Fibroblast of the conjunctiva (primary cell): ENCODE data around the gene NFATC3.
"Not testable (repeated sequence)": the region's sequence is repeated elsewhere in the genome, so short reads cannot be mapped to it uniquely, and the experiment has no call there.

Experiments used
- DNase-seq: peaks from one replicate; pipeline ENCODE4 v3.0.0-alpha.2; 2010; ENCODE audit warnings: low read depth

NFATC3 gene

DNA sequence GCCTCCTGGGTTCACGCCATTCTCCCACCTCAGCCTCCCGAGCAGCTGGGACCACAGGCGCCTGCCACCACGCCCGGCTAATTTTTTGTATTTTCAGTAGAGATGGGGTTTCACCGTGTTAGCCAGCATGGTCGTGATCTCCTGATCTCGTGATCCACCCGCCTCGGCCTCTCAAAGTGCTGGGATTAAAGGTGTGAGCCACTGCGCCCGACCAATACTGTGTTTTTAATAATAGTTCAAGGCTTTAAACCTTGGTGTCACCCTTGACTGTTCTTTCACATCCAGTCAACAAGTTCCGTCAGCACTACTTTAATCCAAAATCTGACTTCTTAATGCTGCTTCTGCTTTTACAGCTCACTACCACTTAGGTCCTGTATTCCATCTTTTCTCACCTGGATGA is 33.8 kb downstream of the NFATC3 start:
- DNase-seq, result not testable (repeated sequence)

DNA sequence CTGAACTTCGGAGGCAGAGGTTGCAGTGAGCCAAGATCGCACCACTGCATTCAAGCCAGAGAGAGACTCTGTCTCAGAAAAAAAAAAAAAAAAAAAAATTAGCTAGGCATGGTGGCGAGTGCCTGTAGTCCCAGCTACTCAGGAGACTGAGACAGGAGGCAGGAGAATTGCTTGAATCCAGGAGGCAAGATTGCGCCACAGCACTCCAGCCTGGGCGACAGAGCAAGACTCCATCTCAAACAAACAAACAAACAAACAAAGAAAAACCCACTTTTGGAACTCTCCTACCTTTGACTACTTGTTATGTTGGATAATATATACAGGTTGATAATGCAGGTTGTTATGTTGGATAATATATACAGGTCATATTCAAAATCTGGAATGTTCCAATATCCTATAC is 35.3 kb downstream of the NFATC3 start:
- not testable (repeated sequence) for DNase-seq

DNA sequence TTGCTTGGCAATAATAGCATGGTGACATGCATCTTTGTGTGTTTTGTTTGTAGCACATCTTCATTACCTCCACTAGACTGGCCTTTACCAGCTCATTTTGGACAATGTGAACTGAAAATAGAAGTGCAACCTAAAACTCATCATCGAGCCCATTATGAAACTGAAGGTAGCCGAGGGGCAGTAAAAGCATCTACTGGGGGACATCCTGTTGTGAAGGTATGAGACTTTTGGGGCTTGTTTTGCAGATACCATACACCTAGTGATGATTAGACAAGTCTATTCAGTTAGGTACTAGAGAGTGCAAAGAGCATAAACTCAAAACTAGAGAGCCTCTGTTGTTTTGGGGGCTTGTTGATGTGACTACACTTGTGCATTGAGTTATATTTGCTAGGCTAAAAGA is 41.2 kb downstream of the NFATC3 start:
- DNase-seq, result no peak

DNA sequence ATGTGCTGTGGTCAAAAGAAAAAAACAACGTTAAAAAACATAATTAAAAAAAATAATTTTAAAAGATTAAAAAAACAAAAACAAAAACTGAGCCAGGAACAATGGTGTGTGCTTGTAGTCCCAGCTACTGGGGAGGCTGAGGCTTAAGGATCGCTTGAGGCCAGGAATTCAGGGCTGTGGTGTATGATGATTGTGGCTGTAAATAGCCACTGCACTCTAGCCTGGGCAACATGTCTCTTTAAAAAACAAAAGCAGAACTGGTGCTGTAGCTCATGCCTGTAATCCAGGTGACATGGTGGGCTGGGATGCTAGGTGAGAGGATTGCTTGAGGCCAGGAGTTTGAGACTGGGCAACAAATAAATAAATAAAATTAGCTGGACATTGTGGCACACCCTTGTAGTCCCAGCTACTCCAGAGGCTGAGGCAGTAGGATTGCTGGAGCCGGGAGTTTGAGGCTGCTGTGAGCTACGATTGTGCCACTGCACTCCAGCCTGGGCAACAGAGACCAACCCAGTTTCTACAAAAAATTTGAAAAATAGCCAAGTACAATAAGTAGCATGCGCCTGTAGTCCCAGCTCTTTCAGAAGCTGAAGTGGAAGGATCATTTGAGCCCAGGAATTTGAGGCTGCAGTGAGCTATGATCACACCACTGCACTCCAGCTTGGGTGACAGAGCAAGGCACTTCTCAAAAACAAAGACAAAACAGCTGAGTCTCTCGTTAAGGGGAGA is 43.6 kb downstream of the NFATC3 start:
- DNase-seq, result no peak

DNA sequence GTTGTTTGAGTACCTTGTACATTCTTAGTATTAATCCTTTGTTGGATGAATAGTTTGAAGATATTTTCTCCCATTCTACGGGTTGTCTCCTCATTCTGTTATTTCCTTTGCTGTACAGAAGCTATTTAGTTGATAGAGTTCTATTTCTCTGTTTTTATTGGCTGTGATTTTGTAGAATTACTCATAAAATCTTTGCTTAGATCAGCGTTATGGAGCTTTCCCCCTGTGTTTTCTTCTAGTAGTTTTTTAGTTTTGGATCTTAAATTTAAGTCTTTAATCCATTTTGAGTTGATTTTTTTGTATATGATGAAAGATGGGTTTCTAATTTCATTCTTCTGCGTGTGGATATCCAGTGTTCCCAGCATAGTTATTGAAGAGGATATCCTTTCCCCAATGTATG is 45.4 kb downstream of the NFATC3 start:
- DNase-seq, result no peak

DNA sequence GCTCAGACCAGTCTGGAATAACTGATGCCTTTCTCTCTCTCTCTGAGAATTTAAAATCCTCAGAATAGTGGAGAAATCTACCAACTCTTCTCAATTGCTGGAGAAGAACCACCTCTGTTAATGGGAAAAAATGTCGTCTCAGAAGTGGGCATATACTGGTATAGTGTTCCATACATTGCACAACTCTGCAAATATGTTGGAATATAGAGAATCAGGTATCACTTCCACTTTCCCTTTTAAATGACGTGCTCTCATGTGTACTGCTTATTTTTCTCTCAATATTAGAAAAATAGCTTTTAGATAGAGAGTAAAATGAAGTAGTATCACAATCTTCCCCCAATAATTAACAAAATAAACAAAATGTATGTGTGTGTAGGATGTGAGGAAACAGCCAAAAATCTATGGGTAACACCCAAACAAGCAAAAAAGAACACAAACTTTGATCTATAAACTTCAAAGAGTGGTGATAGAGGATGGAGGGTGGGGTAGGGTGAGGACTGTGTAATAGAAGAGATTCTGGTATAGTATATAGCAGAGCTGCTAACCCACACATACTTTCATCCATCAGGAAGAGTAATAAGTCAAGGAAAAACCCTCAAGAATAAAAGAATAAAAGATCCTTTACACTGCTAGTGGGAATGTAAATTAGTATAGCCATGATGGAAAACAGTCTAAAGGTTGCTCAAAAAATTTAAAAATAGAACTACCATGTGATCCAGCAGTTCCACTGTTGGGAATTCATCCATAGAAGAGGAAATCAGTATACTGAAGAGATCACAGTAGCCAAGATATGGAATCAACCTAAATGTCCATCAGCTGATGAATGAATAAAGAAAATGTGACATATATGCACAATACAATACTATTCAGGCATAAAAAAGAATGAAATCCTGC is 46.9 kb downstream of the NFATC3 start:
- DNase-seq, result no peak

DNA sequence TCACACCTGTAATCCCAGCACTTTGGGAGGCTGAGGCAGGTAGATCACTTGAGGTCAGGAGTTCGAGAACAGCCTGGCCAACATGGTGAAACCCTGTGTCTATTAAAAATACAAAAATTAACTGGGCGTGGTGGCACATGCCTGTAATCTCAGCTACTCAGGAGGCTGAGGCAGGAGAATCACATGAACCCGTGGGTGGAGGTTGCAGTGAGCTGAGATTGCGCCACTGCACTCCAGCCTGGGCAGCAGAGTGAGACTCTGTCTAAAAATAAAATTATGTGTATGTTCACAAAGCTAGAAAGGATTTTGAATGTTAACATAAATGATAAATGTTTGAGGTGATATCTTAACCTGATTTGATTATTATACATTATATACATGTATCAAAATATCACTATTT is 47.8 kb downstream of the NFATC3 start:
- not testable (repeated sequence) for DNase-seq

DNA sequence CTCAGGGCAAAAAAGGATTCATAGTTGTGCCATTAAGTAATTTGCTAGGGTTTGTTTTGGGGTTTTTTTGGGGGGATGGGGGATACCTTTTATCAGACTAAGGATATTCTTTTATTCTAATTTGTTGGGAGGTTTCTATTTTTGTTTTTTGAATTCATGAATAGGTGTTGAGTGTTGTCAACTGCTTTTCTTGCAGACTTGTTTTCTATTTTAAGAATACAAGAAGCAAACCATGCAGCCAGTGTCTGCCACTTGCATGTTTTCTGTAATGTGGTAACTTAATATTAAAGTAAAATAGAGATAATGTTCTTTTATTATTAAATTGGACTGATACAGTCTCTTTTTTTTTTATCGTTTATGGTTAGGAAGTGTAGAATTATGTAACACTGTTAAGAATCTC is 49.5 kb downstream of the NFATC3 start:
- no peak for DNase-seq

DNA sequence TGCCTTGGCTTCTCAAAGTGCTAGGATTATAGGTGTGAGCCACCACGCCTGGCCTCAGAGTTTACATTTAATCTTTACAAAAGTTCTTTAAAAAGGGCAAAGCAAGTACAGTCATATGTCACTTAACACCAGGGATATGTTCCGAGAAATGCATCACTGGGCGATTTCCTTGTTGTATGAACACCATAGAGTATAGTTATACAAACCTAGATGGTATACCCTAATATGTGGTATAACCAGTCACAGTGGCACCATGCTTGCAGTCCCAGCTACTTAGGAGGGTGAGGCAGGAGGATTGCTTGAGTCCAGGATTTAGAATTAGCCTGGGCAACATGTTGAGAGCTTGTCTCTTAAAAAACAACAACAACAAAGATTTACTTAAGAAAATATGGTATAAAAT is 51.3 kb downstream of the NFATC3 start:
- DNase-seq, result no peak

DNA sequence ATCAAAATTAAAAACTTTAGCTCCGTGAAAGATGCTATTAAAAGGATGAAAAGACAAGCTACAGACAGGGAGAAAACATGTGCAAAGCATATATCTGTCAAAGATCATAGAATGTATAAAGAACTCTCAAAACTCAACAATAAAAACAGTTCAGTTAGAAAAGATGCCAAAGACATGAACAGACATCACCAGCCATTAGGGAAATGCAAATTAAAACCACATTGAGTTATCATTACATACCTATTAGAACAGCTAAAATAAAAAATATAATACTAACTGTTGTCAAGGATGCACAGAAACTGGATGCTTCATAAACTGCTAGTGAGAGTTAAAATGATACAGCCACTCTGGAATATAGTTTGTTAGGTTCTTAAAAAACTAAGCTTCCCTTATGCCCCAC is 58.8 kb downstream of the NFATC3 start:
- no peak for DNase-seq

DNA sequence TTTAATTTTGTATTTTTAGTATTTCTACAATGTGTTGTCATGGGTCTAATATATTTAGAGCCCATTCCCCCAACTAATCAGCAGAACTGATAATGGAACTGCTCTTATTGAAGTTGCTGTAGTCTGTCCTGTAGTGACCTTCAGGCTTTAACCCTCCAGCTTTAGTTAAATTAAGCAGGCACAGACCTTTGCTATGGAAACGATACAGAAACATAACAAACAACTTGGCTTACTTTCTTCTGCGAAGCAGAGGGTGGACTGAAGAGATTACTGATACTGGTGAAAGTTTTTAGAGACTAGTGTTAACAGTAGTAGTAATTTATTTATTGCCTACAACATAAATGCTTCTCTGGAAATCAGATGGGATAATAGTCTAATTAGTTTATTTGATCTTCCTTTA is 61.4 kb downstream of the NFATC3 start:
- DNase-seq, result peak; percentile 63

DNA sequence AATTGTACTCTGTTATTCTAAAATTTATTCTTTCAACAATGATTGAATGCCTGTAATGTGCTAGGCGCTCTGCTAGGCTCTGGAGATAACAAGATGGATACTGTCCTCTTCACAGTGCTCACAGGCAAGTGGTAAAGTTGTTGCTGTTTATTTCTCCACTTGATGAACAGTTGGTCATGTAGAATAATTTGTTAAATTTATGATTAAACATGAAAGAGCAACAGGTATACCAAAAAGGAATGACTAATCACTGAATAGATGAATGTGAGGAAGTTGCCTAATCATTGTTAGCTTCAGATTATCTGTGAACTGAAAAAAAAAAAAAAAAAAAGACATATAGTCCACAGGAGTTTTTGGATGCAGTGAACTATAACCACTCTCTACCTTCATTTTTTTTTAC is 62.3 kb downstream of the NFATC3 start:
- DNase-seq, result no peak

DNA sequence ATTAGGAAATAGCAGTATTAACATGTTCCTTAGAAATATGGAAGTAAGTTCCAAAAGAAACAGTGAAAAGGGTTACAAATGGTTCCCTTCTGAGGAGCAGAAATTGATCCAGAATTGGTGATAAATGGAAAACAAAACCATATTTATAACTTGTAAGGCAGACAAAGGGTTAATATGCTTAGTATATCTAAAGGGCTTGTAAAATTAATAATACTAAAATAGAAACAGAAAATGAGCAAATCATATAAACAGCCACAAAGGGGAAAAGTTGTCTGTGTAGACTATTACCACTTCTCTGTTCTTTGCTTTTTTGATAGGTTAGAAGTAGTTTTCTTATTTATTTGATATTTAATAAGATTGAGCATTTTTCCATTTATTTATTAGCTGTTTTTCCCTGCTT is 64.4 kb downstream of the NFATC3 start:
- no peak for DNase-seq

DNA sequence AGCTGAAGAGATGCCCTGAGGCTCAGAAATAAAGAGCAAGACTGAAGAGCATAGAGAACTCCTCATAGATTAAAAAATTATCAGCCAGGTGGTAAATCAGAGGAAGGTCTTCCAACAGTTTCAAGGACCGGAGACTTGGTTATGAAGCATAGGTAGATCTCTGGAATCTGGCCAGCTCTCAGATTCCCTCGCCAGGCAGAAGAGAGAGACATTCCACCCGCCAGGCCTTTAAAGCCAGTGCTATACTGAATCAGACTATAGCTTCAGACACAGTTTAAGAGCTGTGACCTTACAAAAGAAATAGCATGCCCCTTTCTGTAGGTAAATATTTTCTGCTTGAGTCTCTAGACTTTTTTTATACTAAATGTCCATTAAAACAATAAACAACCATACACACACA is 70.3 kb downstream of the NFATC3 start:
- no peak for DNase-seq

DNA sequence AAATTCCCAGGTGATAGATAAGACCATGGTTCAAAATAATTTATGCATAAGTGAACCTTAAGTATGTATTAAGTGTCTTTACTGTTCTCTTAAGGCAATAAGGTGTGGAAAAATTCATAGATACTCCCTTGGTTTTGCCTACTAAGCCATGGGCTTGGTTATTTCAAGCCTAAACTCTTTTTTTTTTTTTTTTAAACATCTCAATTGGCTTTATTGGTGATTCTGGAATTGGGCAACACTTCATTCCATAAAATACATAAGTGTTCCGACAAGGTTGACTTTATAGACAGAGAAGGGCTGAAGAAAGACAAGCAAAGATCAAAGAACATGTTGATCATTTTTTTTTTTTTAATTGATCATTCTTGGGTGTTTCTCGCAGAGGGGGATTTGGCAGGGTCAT is 77.2 kb downstream of the NFATC3 start:
- DNase-seq, result no peak

DNA sequence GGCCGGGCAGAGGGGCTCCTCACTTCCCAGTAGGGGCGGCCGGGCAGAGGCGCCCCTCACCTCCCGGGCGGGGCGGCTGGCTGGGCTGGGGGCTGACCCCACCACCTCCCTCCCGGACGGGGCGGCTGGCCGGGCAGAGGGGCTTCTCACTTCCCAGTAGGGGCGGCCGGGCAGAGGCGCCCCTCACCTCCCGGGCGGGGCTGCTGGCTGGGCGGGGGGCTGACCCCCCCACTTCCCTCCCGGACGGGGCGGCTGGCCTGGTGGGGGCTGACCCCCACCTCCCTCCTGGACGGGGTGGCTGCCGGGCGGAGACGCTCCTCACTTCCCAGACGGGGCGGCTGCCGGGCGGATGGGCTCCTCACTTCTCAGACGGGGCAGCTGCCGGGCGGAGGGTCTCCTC is 78.1 kb downstream of the NFATC3 start:
- not testable (repeated sequence) for DNase-seq

DNA sequence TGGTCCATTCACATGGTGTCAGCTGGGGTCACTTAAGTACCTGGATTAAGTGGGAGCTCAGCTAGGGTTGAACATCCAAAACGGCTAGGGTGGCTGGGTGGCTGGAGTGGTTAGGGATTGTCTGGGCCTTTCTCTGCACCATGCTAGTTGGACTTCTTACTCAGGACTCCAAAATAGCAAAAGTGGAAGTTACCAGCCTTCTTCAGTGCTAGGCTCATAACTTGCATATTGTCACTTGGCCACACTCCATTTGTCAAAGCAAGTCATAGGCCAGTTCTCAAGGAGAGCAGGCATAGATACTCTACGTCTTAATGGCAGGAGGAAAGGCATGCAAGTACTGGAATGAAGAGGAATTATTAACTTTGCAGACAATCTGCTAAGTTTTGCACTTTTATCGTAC is 81.1 kb downstream of the NFATC3 start:
- no peak for DNase-seq

DNA sequence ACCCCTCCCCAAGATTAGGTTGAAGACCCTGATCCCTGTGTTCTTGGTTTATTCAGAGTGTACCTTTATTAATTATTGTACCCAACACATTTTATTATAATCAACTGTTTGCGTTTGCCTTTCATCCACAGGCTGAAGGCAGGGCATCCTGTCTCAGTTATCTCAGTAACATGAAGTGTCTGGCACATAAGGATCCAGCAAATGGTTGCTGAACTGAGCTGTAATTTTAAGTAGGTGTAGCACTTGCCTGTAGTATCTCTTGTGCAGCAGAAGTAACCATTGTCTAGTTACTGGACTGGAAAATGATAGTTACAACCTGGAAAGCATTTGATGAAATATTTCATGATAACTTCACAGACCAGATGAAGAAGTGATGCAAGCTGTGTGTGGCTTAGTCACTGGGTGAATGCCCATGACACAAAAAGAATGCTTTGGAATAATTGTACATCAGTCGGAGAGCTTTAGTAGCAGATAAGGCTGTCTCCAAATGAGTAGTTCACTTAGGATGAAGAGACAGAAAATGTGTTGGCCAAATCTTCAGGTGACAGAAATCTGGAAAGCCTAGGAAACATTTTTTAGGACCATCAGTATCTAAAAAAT is 94.1 kb downstream of the NFATC3 start:
- DNase-seq, result no peak

DNA sequence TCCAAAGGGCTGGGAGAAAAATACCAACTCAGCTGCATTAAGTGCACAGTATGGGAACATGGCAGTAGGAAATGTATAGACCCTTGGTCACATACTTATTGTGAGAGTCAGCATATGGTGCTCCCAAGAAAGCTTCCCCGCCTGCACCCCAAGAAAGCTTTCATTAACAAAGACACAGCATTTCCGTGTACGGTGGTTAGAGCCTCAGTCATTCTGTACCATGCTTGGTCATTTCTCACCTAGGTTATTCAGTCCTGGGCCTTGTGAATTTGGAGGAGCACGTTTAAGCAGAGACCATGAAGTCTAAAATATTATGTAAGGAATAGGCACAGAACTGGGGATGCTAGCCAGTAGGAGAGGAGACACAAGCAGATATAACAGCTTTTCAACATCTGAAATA is 94.7 kb downstream of the NFATC3 start:
- no peak for DNase-seq

DNA sequence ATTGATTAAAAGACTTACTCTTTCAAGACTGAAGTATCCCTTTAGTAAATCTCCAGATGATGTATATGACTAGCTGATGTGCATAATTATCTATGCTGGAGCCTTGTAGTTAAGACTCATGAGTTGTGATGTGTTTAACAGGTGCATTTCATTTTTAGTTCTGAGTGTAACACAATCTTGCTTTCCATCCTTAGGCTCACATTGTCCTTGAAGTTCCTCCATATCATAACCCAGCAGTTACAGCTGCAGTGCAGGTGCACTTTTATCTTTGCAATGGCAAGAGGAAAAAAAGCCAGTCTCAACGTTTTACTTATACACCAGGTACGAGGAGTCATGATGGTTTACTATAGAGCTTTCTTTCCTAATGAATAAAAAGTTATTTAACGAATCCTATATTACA is 97.9 kb downstream of the NFATC3 start:
- no peak for DNase-seq

DNA sequence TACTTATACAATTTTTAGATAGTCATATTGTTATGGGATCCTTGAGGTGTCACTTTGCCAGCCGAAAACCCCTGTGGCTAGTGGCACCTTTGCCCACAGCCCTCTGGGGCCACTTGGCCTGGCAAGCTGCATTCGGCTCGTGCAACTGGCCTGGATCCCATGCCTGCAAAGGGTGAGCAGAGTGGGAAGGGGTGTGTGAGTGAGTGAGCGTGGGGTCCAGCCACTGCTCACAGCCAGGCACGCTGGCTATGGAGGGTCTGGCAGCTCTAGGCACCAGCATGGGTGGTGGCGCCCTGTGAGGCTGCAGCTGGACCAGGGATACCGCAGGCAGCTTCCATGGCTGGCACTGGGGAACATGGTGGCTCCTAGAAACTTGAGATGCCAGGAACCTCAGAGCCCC is 101.7 kb downstream of the NFATC3 start:
- no peak for DNase-seq

DNA sequence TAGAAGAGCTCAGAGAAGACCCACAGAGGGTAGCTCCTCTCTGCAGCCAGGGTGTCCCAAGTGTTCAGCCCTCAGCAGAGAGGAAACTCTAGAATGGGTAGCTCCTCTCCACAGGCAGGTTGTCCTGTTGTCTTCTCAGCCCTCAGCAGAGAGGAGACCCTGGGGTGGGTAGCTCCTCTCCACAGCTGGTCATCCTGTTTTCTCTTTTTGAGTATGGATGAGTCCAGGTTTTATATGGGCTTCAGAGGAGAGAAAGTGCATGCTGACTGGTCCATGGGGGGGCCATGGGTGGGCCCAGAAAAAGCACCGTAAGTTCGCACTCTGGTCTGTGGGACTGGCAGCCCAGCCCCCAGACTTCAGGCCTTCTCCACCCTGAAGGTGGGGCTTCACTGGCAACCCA is 102.3 kb downstream of the NFATC3 start:
- DNase-seq, result no peak

DNA sequence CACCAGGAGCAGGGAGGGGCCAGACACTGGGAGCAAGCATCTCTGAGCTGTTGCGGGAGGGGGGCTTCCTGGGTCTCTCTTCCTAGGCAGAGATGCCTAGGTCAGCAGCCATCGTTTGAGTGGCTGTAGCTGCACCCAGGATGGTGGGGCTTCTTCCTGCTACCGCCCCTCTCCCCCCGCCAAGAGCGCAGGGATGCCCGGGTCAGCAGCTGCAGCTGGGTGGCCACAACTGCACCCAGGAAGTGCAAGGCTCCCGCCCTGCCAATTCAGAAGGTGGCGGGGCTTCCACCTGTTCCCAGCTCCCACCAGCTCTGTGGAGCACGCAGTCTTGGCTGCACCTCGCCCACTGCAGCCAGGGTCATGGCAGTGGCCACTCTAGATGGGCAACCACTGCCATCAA is 103.0 kb downstream of the NFATC3 start:
- DNase-seq, result no peak
